ENCODE measurements around the gene STK24. TPM values are rescaled to one million over a fixed set of nuclear protein-coding genes. Genes with fewer than 3 reads are reported as not detected.

The STK24 gene
- total RNA-seq, 2 experiments from 2014 or later = 129 TPM

DNA sequence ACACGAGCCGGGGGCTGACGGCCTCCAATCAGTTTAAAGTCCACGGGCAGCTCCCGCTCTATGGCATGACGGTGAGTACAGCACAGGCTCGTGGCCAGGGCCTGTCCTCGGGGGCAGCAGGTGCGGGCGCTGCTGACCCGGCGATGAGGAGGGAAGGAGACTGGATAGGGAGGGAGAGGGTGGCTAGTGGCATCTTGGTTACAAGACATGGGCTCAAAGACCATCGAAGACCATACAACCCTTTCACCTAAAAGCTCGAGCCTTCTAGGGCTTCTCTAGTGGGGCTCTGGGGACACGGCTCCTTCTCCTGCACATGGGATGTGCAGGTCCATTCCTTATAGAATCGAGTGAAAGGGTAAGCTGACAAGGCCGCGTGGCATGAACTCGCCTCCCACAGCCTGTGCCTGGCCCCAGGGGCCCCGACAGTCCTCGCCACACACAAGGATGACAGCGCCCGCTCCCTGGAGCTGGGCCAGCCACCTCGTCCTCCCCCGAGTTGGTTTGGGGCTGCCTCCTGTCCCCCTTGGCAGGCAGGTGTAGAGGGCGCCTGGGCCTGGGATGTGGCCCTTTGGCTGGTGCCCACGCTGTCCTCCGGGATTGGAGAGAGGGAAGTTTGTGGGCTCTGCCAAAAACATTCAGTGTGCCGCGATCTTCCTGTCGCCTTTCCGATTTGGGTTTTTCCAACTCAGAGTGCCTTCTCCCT is 137.6 kb downstream of the STK24 start:
- Mint-ChIP-seq H3K4me3 (no peak overlapping the region), H3K36me3 (no peaks in the 10 kb centered on the region), H3K27ac (no peak overlapping the region), H3K27me3 (no peaks in the 10 kb centered on the region), H3K4me1 (peaks cover 5% of the 10 kb centered on the region), H3K9me3 (no peaks in the 10 kb centered on the region)
- DNase-seq = no peak

DNA sequence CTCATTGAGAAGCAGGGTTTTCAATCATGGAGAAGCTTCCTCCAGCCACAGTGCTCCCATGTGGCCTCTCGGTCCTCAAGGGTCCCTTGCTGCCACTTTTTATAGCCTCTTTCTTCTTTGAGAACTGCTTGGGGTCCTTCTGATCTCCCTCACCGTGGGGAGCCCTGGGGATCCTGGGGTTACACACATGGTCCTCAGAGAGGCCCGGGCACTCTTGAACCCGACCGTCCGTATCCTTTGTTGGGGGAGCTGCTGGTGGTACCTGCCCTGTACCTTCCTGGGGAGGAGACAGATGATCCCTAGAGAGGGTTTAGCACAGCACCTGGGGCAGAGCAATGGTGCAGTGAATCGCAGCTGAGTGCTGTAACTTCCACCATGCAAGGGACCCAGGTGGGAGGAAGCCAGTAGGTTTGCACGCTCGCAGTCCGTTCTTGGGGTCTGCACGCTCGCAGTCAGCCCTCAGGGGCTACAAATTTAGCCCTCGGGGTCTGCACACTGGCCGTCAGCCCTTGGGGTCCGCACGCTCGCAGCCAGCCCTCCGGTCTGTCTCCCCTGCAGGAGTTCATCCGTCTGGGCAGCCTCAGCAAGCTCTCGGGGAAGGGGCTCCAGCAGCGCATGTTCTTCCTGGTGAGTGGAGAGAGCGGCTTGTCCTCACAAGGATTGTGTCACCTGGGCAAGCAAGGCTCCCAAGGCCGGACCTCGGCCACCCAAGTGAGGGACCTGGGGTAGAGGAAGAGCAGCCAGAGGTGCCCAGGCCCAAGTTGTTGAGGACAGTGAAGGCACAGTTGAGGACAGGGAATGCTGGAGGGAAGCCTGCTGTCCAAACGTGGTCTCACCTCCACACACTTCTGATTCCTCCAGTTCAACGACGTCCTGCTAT is 138.4 kb downstream of the STK24 start:
- no peaks in the 10 kb centered on the region for H3K27me3 Mint-ChIP-seq
- no peaks in the 10 kb centered on the region for H3K9me3 Mint-ChIP-seq
- DNase-seq = no peak
- no peaks in the 10 kb centered on the region for H3K36me3 Mint-ChIP-seq
- peaks cover 5% of the 10 kb centered on the region for H3K4me1 Mint-ChIP-seq
- no peak overlapping the region for H3K4me3 Mint-ChIP-seq
- H3K27ac Mint-ChIP-seq = no peak overlapping the region

- Mint-ChIP-seq H3K4me3 (no peak overlapping the region), H3K27ac (no peak overlapping the region), H3K36me3 (no peaks in the 10 kb centered on the region), H3K9me3 (no peaks in the 10 kb centered on the region), H3K4me1 (peaks cover 1% of the 10 kb centered on the region), H3K27me3 (no peaks in the 10 kb centered on the region)
- no peak for DNase-seq
Measured at GRCh38 chr13:98436233-98436910, 140.5 kb downstream of the STK24 start.

GRCh38 chr13:98435376-98435775 is 141.5 kb downstream of the STK24 start:
- no peaks in the 10 kb centered on the region for H3K4me1 Mint-ChIP-seq
- DNase-seq = no peak

GRCh38 chr13:98434060-98434459 is 142.8 kb downstream of the STK24 start:
- Mint-ChIP-seq H3K27ac (no peak overlapping the region), H3K4me1 (no peaks in the 10 kb centered on the region), H3K9me3 (no peaks in the 10 kb centered on the region), H3K36me3 (no peaks in the 10 kb centered on the region), H3K27me3 (peaks cover 1% of the 10 kb centered on the region), H3K4me3 (no peak overlapping the region)
- no peak for DNase-seq

More at GRCh38 chr13:98435376-98435775, 141.5 kb downstream of the STK24 start:
- H3K4me3 Mint-ChIP-seq = no peak overlapping the region
- H3K36me3 Mint-ChIP-seq = no peaks in the 10 kb centered on the region
- no peaks in the 10 kb centered on the region for H3K9me3 Mint-ChIP-seq
- no peaks in the 10 kb centered on the region for H3K27me3 Mint-ChIP-seq
- no peak overlapping the region for H3K27ac Mint-ChIP-seq

GRCh38 chr13:98433654-98434053 is 143.3 kb downstream of the STK24 start:
- H3K9me3 Mint-ChIP-seq = no peaks in the 10 kb centered on the region
- no peak for DNase-seq
- H3K36me3 Mint-ChIP-seq = no peaks in the 10 kb centered on the region
- H3K4me3 Mint-ChIP-seq = no peak overlapping the region
- no peak overlapping the region for H3K27ac Mint-ChIP-seq
- no peaks in the 10 kb centered on the region for H3K4me1 Mint-ChIP-seq
- peaks cover 5% of the 10 kb centered on the region for H3K27me3 Mint-ChIP-seq

DNA sequence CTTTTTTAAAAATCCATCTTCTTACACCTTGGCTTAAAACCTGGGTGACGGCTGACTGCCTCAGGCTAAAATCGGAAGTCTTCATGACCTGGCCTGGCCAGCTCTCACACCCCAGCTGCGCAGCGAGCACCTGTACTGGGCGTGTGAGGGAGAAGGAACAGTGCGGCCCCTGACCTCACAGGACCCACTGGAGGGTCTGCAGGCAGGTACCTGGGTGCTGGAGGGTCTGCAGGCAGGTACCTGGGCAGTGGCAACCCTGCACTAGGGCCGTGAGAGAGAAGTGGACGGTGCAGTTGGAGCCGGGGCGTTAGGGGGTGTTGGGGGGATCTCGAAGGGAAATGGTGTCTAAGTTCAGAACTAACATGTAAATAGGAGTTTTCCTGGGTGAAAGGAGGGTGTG is 144.3 kb downstream of the STK24 start:
- H3K4me1 Mint-ChIP-seq = no peaks in the 10 kb centered on the region

DNA sequence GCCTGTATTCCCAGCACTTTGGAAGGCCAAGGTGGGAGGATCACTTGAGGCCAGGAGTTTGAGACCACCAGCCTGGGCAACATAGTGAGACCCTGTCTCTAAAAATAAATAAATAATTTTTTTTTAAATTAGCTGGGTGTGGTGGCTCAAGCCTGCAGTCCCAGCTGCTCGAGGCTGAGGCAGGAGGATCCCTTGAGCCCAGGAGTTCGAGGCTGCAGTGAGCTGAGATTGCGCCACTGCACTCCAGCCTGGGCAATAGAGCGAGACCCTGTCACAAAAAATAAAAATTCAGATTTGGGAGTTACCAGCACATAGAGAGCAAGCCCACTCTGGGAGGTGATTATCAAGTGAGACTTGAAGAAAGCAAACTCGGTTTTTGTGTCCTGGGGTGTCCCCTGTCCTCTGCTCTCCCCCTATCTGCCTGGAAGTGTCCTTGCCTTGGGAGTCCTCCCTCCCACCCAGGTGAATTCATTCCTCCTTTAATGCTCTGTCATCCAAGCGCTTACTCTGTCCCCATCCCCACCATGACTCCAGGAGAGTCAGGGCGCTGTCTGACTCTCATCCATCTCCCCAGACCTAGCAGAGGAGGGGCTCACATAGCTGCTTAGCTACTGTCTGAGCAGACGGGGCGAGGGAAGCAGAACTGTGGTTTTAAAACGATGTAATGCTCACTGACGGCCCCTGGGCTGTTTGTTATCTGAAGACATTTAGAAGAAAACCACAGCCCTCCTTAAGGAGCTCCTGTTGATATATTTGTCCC is 146.8 kb downstream of the STK24 start:
- no peak overlapping the region for H3K27ac Mint-ChIP-seq
- H3K27me3 Mint-ChIP-seq = peaks cover 5% of the 10 kb centered on the region
- H3K4me1 Mint-ChIP-seq = no peaks in the 10 kb centered on the region
- no peaks in the 10 kb centered on the region for H3K36me3 Mint-ChIP-seq
- DNase-seq = no peak
- H3K9me3 Mint-ChIP-seq = no peaks in the 10 kb centered on the region
- H3K4me3 Mint-ChIP-seq = no peak overlapping the region

More for the DNA sequence above, 144.3 kb downstream of the STK24 start:
- no peaks in the 10 kb centered on the region for H3K9me3 Mint-ChIP-seq
- no peak overlapping the region for H3K27ac Mint-ChIP-seq
- no peak overlapping the region for H3K4me3 Mint-ChIP-seq
- no peaks in the 10 kb centered on the region for H3K36me3 Mint-ChIP-seq
- H3K27me3 Mint-ChIP-seq = peaks cover 5% of the 10 kb centered on the region
- no peak for DNase-seq

- Mint-ChIP-seq H3K27ac (no peak overlapping the region), H3K9me3 (no peaks in the 10 kb centered on the region), H3K36me3 (no peaks in the 10 kb centered on the region), H3K4me3 (no peak overlapping the region), H3K27me3 (peaks cover 5% of the 10 kb centered on the region), H3K4me1 (no peaks in the 10 kb centered on the region)
- DNase-seq = no peak
Measured at GRCh38 chr13:98429531-98429930, 147.4 kb downstream of the STK24 start.

- no peak for DNase-seq
Measured at GRCh38 chr13:98429081-98429480, 147.8 kb downstream of the STK24 start.

GRCh38 chr13:98428256-98428966 is 148.5 kb downstream of the STK24 start:
- no peaks in the 10 kb centered on the region for H3K9me3 Mint-ChIP-seq
- DNase-seq = no peak
- no peaks in the 10 kb centered on the region for H3K4me1 Mint-ChIP-seq
- no peak overlapping the region for H3K4me3 Mint-ChIP-seq
- peaks cover 5% of the 10 kb centered on the region for H3K27me3 Mint-ChIP-seq
- no peaks in the 10 kb centered on the region for H3K36me3 Mint-ChIP-seq
- no peak overlapping the region for H3K27ac Mint-ChIP-seq

More at GRCh38 chr13:98429081-98429480, 147.8 kb downstream of the STK24 start:
- H3K27me3 Mint-ChIP-seq = peaks cover 5% of the 10 kb centered on the region
- H3K9me3 Mint-ChIP-seq = no peaks in the 10 kb centered on the region
- no peaks in the 10 kb centered on the region for H3K4me1 Mint-ChIP-seq
- no peak overlapping the region for H3K4me3 Mint-ChIP-seq
- H3K36me3 Mint-ChIP-seq = no peaks in the 10 kb centered on the region
- H3K27ac Mint-ChIP-seq = no peak overlapping the region

GRCh38 chr13:98427331-98427995 is 149.4 kb downstream of the STK24 start:
- Mint-ChIP-seq H3K4me3 (no peak overlapping the region), H3K4me1 (no peaks in the 10 kb centered on the region), H3K27me3 (peaks cover 5% of the 10 kb centered on the region), H3K9me3 (no peaks in the 10 kb centered on the region), H3K27ac (no peak overlapping the region), H3K36me3 (no peaks in the 10 kb centered on the region)
- DNase-seq = no peak

DNA sequence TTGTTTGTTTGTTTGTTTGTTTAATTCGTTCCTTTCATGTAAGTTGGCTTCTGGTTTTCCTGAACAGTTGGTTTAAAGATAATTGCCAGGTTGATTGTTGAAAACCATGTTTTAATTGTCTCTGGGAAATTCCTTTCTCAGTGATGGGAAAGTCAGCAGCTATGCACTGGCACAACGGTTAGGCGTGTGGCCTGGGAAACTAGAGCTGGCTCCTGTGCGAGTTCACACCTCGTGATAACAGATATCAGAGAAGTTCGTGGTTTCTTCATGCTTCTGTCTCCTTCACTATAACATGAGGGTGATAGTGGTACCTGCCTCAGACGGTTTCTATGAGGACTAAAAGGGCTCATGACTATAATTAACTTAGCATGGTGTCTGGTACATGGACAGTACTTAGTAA is 153.5 kb downstream of the STK24 start:
- H3K9me3 Mint-ChIP-seq = no peaks in the 10 kb centered on the region
- no peaks in the 10 kb centered on the region for H3K27me3 Mint-ChIP-seq
- H3K27ac Mint-ChIP-seq = no peak overlapping the region
- no peaks in the 10 kb centered on the region for H3K36me3 Mint-ChIP-seq
- no peaks in the 10 kb centered on the region for H3K4me1 Mint-ChIP-seq
- no peak for DNase-seq
- no peak overlapping the region for H3K4me3 Mint-ChIP-seq

- H3K4me1 Mint-ChIP-seq = no peaks in the 10 kb centered on the region
- no peaks in the 10 kb centered on the region for H3K36me3 Mint-ChIP-seq
- DNase-seq = no peak
- H3K27me3 Mint-ChIP-seq = no peaks in the 10 kb centered on the region
- H3K4me3 Mint-ChIP-seq = no peak overlapping the region
- H3K27ac Mint-ChIP-seq = no peak overlapping the region
- H3K9me3 Mint-ChIP-seq = peaks cover under 1% of the 10 kb centered on the region
Measured at GRCh38 chr13:98422046-98422445, 154.9 kb downstream of the STK24 start.
